ENCODE data around the gene SELP.

GRCh38 chr1:169563650-169564049 lies 66.3 kb downstream of the SELP start:
- no peak for TF ChIP-seq CTCF (conservative IDR thresholded peaks at IDR 0.05; ENCODE audit: low read length)
- TF ChIP-seq EZH2phosphoT487 (IDR thresholded peaks at IDR 0.05; ENCODE audit: borderline replicate concordance, low read depth, low read length) = no peak

Data from OCI-LY7 (cell line).